Measurements from ENCODE around the gene RIMS3.

DNA sequence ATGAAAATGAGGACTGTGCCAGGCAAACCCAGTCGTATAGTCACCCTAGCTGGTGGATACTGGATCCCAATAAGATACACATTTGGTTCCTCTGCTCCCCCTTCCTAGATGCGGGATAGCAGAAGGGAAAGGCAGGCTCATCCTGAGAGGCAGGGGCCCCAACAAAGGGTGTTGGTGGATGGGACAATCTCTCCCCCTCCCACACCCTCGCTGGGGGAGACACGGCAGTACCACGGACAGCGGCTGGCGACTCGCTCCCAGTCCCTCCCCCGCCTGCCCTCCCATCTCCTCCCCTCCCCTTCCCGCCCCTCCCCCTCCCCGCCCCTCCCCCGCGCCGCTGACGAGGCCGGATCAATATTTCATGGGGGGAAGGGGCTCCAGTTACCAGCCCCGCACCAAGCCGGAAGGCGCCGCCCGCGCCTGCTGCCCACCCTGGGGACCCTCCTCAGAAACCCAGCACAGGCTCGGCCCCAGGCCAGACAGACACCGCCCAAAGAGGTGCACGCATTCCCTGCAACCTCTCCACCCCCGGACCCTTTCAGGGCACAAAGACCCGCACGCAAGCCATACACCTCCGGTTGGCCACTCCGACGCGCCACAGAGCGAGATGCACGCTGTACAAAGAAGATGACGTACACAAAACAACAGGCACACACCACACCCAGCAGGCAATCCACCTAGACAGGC lies 11.5 kb downstream of the RIMS3 start:
- TF ChIP-seq SUZ12 (IDR thresholded peaks at IDR 0.05; ENCODE audit: extremely low read depth, insufficient read depth, insufficient read length), result no peak
- no peak for TF ChIP-seq ZNF274 (IDR thresholded peaks at IDR 0.05; ENCODE audit: low read depth, low read length)
- TF ChIP-seq YY1 (IDR thresholded peaks at IDR 0.05; ENCODE audit: insufficient read depth, insufficient read length), result no peak
